ENCODE results near the gene PAX9.
A peak's percentile ranks its signal among the peaks of the same experiment; 100 is the strongest.

Gene PAX9

GRCh38 chr14:36647824-36648753 is 13.6 kb upstream of the PAX9 start:
- no peak for DNase-seq
- Histone ChIP-seq H3K27me3 (ENCODE audit: insufficient read depth, low read depth, severe bottlenecking) (peaks cover 69% of the 10 kb centered on the region), H3K36me3 (no peaks in the 10 kb centered on the region), H3K27ac (no peak overlapping the region), H3K4me3 (ENCODE audit: low read depth, low read length) (no peak overlapping the region), H3K9me3 (ENCODE audit: severe bottlenecking) (peaks cover 8% of the 10 kb centered on the region)
- TF ChIP-seq, protein P1, sequence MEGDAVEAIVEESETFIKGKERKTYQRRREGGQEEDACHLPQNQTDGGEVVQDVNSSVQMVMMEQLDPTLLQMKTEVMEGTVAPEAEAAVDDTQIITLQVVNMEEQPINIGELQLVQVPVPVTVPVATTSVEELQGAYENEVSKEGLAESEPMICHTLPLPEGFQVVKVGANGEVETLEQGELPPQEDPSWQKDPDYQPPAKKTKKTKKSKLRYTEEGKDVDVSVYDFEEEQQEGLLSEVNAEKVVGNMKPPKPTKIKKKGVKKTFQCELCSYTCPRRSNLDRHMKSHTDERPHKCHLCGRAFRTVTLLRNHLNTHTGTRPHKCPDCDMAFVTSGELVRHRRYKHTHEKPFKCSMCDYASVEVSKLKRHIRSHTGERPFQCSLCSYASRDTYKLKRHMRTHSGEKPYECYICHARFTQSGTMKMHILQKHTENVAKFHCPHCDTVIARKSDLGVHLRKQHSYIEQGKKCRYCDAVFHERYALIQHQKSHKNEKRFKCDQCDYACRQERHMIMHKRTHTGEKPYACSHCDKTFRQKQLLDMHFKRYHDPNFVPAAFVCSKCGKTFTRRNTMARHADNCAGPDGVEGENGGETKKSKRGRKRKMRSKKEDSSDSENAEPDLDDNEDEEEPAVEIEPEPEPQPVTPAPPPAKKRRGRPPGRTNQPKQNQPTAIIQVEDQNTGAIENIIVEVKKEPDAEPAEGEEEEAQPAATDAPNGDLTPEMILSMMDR (IDR thresholded peaks at IDR 0.05; ENCODE audit: low read depth, low read length) = peak; percentile 17; the same call in 1 of the 2 replicates

- no peak for DNase-seq
- H3K36me3 ChIP-seq = no peaks in the 10 kb centered on the region
- H3K9me3 ChIP-seq (ENCODE audit: severe bottlenecking) = peaks cover 8% of the 10 kb centered on the region
- H3K27ac ChIP-seq = no peak overlapping the region
- no peak overlapping the region for H3K4me3 ChIP-seq (ENCODE audit: low read depth, low read length)
- H3K27me3 ChIP-seq (ENCODE audit: insufficient read depth, low read depth, severe bottlenecking) = peaks cover 82% of the 10 kb centered on the region
- TF ChIP-seq, protein P1 (IDR thresholded peaks at IDR 0.05; ENCODE audit: low read depth, low read length) = no peak
Observed at GRCh38 chr14:36649872-36650650, 11.6 kb upstream of the PAX9 start.

DNA sequence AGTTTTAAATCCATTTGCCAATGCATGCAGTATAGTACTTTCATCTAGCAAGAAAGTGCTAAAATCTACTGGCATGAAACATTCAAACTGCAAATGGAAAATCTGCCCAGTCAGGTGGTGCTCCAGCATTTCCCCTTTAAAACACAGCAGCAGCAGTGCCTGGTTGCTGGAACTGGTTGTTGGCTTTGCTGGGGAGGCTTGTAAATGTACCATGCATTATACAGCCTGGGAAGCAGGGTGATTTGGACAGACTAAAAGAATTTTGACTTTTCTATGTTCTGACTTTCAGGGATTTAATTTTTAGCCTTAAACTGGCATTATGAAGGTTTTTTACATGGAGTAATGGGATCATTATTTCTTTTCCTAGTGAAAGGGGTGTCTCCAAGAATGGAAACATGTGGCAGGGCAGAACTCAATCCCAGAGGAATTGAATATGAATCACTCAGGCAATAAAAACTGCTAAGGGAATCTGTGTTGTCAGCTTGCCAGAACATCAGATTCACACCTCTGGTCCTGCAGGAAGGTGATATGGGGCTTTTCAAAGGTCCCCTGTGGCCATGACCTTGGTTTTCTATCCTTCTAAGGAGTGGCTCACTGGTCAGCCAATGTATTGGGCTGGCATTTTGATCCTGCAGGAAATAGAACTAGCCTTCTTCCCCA is 9.0 kb upstream of the PAX9 start:
- Histone ChIP-seq H3K27me3 (ENCODE audit: insufficient read depth, low read depth, severe bottlenecking) (peaks cover 83% of the 10 kb centered on the region), H3K36me3 (no peaks in the 10 kb centered on the region), H3K9me3 (ENCODE audit: severe bottlenecking) (peaks cover 6% of the 10 kb centered on the region), H3K27ac (no peak overlapping the region), H3K4me3 (ENCODE audit: low read depth, low read length) (no peak overlapping the region)
- TF ChIP-seq, protein P1 (IDR thresholded peaks at IDR 0.05; ENCODE audit: low read depth, low read length) = no peak
- no peak for DNase-seq

- TF ChIP-seq, protein P1 (IDR thresholded peaks at IDR 0.05; ENCODE audit: low read depth, low read length) = no peak
- Histone ChIP-seq H3K27me3 (ENCODE audit: insufficient read depth, low read depth, severe bottlenecking) (peaks cover 83% of the 10 kb centered on the region), H3K36me3 (no peaks in the 10 kb centered on the region), H3K4me3 (ENCODE audit: low read depth, low read length) (no peak overlapping the region), H3K9me3 (ENCODE audit: severe bottlenecking) (peaks cover 6% of the 10 kb centered on the region), H3K27ac (no peak overlapping the region)
- DNase-seq = no peak
Observed at GRCh38 chr14:36653413-36653812, 8.2 kb upstream of the PAX9 start.

GRCh38 chr14:36653962-36654793 is 7.5 kb upstream of the PAX9 start:
- TF ChIP-seq, protein P1 (IDR thresholded peaks at IDR 0.05; ENCODE audit: low read depth, low read length) = no peak
- H3K27me3 ChIP-seq (ENCODE audit: insufficient read depth, low read depth, severe bottlenecking) = peaks cover 83% of the 10 kb centered on the region
- H3K4me3 ChIP-seq (ENCODE audit: low read depth, low read length) = no peak overlapping the region
- DNase-seq = no peak
- H3K36me3 ChIP-seq = no peaks in the 10 kb centered on the region
- peaks cover 6% of the 10 kb centered on the region for H3K9me3 ChIP-seq (ENCODE audit: severe bottlenecking)
- no peak overlapping the region for H3K27ac ChIP-seq
